Glomerular endothelial cell (primary cell): ENCODE results near the gene TMEM184B. TPM values are rescaled to one million over a fixed set of nuclear protein-coding genes. Genes with fewer than 3 reads are reported as not detected.

Experiments
- DNase-seq: peaks from one replicate; pipeline ENCODE4 v3.0.0-alpha.2; 2011; ENCODE audit warnings: low read depth, low spot score; ENCODE audit errors: extremely low read depth
- total RNA-seq: library from RNA; depleted of rRNA; stranded (reverse); fragments of >200 nt; gene quantifications from 2 replicates; pipeline ENCODE4 v1.2.3, GENCODE V29; 2015

Gene TMEM184B
- total RNA-seq, 1 donor from 2014 or later, result 165 TPM

DNA sequence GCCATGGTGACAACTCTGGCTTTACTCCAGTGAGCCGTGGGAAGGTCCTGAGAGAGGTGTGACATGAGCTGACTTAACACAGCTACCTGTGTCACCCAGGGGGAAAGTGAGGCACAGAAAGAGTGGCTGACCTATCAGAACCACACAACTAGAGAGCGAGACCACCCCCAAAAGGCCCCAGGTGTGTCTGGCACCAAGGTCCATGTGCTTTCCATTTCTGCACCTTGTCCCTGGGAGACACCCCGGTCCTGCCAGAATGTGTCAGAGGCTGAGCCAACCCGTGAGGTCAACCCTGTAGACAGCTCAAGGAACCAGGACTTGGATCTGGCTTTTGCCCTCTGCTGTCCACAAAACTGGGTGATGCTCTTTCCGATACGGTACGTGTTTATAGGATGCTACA is 61.3 kb downstream of the TMEM184B start:
- DNase-seq, result no peak

DNA sequence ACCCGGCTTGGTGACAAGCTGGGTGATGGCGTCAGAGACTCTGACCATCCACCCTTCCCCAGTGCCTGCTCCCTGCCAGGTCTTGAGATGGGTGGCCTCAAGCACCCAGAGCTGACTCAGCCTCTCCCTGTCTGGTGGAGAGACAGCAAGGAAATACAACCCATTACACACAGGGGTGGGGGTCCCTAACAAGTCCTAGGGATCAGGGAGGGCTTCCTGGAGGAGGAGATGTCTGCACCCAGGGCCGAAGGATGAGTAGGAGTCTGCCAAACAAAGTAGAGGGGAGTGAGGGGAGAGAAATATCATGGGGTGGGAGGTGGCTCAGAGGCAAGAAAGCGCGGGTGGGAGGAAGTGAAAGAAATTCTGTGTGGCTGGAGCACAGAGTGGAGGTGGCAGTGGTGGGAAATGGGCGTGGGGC is 64.2 kb downstream of the TMEM184B start:
- DNase-seq, result no peak

DNA sequence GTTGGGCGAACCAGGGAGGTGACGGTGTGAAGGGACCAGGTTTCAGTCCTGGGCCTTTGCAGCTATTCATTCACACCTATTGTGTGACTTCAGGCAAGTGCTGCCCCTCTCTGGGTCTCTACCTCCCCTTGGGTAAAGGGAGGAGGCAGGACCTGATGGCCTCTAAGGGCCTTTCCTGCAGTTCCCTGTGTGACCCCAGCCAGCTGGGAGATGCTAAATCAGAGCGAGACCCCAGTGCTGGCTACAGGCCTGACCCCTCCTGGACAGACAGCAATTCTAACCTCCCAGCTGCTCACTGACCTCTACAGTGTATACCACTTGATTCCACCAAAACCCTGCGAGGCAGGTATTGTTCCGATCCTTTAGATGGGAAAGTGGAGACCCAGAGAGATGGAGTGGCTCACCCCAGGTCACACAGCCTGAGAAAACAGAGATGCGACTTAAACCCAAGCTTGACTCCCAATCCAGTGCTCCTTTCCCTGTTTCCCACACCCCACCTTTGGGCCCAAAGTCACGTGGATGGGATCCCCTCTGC is 64.8 kb downstream of the TMEM184B start:
- DNase-seq, result no peak

DNA sequence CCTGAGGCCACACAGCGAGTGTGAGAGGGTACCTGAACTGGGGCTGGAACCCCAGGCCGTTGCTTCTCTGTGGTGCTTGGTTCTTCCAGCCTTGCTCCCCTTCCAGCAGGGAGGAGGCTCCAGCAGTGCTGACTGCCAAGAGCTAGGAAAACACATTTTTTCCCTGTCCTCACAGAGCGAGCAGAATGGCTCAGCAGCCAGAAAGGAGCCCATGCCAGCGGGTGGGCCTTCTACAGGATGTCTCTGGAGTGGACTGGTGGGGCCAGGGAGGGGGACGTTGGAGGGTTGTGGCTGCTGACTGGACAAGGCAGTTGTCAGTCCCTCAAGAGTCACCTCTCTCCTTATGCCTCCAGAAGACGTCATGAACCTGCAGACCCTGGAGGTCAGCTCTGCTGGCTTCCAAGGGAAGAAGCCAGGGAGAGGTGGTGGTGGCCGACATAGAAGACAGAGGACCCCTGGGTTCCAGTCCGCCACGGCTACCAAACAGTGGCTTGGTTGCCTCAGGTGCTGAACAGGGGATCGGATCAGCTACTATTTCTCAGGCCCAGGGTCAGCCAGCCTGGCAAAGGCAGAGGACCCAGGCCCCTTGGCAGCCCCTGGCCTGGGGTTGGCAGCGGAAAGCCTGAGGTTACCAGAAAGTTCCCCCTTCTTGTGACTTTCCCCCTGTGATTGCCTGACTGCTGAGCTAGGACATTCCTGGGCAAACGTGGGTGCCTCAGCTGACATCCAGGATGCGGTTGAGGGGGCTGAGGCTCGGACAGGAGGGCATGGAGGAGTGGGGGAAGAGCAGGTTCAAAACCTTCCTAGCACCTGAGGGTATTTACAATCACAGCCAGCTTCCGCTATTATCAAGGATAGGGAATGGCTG is 67.3 kb downstream of the TMEM184B start:
- no peak for DNase-seq

DNA sequence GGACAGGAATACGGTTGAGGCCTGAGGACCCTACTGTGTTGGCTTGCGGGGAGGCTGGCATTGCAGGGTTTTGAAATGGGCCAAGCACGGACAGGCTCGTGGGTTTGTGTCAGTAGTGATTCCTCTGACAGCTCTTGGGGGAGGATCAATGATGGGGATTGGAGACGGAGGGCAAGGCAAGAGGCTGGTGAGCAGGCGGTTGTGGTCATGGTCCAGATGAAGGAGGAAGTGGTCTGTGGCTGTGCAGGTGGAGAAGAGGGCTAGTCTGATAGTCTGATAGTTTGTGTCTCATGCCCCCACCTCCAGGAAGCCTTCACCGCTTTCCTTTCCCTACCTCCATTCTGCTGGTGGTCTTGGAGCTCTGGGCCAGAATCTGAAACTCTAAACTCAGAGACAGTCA is 68.0 kb downstream of the TMEM184B start:
- DNase-seq, result no peak

DNA sequence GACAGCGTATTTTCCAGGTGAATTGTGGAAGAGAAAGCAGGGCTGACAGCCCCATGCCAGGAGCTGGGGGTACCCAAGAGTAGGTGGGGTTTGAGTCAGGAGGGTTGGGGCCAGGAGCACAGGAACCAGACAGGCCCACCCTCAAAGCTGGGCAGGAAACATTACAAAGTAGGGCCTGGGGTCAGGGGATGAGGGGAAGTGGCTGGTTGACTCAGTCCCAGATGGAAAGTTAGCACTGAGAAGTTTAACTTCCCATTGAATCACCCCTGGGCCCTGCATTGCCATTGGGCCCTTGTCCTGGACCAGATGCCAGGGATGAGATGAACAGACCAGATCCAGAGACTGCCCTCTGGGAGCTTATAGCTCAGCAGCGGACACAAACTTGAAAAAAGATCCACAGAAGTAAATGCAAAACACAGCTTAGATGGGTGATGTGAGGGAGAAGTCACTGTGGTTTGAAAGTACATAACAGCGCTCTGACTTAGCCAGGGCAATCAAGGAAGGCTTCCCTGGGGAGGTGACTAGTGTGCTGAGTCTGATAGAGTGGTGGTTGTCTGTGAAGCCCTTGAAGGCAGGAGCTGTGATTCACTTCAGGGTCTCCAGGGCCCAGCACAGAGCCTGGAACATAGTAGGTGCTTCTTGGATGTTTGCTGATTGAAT is 68.8 kb downstream of the TMEM184B start:
- DNase-seq, result no peak

DNA sequence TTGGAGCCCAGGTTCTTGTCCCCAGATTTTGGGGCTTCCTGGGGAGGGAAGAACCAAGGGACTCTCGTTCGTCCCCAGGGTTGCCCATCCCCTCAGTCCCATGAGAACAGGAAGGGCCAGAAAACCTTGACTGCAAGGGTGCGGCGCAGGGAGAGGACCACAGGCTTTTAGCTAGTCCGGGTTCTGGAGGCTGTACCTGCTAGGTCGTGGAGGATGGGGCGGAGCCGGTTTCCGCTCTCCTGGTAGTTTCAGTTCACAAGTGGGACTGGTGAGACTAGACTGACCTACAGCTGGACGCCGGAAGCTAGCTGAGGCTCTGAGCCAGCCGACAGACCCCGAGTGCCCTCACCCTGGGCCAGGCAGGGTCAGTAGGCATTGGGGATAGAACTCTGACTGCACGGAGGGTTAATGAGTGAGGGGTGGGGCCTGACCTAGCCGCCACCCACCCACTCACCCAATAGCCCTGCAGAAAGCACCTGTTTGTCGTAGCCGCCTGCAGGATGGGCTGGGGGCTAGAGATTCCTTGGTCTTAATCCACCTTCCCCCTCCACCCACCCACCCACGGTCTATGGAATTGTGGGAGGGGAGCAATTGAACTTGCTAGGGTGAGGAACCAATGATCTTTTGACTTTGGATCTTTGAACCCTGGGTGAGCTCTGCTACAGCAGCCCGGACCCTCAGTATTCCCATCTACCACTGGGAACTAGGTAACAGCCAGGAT is 69.6 kb downstream of the TMEM184B start:
- DNase-seq, result no peak

DNA sequence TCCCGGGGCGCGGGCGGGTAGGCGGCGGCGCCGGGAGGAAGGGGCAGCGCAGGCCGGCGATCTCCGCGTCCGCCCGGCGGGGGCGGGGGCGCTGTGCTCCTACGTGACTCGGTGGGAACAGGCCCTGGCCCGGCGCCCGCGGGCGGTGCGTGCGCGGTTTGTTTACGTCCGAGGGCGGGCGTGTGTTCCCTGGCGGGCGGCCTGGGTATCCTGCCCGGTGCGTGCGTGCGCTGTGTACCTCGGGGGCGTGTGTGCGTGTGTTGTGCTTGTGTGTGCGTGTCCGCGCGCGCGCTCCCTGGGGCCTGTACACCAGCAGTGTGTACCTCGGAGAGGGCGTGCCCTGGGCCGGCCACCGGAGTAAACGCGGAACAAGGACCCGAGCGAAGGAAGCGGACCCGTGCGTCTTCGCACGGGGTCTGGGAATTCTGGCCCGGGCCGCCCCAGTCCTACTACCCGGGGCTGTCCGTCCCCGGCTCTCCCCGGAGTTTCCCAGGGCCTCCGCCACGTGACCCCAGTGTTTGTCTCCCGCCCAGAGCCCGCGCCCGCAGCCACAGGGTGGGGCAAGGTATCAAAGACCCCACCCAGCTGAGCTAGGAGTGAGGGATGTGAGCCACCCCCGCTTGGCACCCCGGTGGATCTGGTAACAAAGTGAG is 70.2 kb downstream of the TMEM184B start:
- DNase-seq, result no peak

DNA sequence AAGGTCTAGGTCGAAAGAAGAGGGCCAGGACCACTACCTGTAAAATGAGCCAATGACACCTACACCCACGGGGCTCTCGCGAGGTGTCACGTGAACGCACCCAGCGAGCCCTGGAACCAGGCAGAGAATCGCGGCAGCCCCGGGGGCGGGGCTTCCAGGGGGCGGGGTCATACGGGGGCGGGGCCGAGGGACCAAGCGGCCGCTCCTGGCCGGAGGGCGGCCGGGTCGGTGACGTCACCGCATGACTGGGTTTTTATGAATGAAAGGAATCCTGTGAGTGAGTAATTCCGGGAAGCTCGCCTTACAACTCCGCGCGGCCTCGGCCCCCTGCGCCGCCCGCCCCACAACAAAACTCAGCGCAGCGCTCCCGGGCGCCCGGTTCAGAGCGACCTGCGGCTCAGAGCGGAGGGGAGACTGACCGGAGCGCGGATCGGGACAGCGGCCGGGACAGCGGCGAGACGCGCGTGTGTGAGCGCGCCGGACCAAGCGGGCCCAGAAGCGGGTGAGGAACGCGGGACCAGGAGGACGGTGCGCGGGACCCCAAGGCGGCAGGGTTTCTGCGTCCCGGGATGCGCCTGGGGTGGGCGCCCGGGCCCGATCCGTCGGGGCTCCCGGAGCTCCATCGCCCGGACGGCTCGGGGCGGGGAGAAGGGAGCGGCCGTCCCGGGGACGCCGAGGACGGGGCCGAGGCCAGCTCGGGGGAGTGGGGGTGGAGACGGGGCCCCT is 70.9 kb downstream of the TMEM184B start, which contains the start of gene MAFF:
Gene MAFF, plus strand, starts transcription at position 284 of the 726 bp plus-strand sequence. CDS start 11,860 bp downstream, outside the sequence.
- DNase-seq, result no peak

DNA sequence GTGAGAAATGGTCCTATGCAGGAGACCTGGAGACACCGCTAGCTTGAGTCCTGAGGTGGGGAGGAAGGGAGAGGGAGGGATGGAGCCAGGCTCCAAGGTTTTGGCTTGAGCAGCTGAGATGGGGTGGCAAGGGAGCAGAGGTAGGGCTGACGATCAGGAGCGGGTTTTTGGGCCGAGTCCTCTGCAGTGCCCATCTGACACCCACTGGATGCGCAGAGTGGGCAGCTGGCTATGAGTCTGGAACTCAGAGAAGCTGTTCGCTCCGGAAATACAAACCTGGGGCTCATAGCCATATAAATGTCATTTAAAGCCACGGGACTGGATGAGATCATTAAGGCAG is 71.5 kb downstream of the TMEM184B start:
- no peak for DNase-seq

DNA sequence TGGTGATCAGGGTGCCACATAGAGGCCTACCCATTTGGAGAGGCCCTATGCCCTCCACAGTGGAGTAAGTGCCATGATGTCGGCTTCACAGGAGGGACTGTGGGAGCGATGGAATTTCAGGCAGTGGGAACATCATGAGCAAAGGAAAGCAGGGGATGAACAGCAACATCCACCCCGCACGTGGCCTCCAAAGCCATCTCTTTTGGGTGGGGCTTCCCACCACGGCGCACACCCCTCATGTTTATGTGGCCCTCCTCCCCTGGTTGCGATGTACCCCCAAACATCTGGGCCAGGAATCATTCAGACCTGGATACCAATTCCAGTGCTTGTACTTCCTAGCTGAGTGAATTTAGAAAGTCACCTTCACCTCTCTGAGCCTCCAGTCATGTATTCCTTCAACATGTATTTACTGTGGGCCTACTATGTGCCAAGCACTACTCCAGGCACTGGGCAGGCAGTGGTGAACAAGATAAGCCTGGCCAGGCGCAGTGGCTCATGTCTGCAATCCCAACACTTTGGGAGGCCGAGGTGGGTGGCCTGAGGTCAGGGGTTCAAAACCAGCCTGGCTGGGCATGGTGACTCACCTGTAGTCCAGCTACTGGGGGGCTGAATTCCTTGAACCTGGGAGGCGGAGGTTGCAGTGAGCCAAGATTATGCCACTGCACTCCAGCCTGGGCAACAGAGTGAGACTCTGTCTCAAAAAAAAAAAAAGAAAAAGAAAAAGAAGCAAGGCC is 72.8 kb downstream of the TMEM184B start:
- no peak for DNase-seq

DNA sequence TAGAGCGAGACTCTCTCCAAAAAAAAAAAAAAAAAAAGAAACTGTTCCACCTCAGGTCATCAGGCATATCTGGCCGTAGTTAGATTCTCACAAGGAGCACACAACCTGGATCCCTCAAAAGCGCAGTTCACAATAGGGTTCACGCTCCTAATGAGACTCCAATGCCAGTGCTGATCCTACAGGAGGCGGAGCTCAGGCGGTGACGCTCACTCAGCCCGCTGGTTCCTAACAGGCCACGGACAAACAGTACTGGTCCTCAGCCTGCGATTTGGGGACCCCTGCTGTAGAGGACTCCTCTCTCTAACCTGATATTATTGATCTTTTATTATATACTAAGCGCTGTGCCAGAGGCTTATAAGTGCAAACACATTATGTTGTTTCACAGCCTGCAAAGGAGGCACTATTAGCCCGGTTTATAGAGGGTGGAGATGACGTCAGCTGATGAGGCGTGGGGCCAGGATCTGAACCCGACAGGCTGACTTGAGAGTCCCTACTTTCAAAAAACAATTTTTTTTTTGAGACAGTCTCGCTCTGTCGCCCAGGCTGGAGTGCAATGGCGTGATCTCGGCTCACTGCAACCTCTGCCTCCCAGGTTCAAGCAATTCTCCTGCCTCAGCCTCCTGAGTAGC is 75.9 kb downstream of the TMEM184B start:
- DNase-seq, result no peak

DNA sequence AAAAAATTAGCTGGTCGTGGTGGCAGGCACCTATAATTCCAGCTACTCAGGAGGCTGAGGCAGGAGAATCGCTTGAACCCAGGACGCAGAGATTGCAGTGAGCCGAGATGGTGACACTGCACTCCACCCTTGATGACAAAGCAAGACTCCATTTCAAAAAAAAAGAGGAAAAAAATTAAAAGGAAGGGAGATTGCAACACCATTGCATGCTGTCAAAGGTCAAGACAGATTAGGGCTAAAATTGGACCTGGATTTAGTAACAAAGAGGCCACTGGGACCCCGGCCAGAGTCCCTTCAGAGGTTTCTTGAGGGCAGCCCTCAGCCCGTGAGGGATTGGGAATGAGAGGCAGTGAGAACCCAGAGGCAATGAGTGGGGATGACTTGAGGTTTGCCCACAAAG is 79.2 kb downstream of the TMEM184B start:
- DNase-seq, result no peak

DNA sequence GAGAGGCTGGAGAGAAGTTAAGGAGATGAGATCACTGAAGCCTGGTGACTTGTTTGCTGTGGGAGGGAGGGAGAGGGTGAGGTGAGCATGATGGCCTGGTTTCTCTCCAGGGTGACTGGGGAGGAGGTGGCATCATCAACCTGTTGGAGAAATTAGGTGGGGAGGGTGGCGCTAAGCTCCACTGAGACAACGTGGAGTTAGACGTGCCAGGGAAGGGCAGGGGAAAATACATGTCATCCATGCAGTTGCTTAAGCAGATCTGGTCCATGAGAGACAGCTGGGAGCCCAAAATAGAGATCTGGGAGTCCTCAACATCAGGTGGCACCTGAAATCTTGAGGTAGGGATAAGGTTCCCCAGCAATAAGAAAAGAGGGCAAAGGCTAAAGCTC is 80.3 kb downstream of the TMEM184B start:
- no peak for DNase-seq

DNA sequence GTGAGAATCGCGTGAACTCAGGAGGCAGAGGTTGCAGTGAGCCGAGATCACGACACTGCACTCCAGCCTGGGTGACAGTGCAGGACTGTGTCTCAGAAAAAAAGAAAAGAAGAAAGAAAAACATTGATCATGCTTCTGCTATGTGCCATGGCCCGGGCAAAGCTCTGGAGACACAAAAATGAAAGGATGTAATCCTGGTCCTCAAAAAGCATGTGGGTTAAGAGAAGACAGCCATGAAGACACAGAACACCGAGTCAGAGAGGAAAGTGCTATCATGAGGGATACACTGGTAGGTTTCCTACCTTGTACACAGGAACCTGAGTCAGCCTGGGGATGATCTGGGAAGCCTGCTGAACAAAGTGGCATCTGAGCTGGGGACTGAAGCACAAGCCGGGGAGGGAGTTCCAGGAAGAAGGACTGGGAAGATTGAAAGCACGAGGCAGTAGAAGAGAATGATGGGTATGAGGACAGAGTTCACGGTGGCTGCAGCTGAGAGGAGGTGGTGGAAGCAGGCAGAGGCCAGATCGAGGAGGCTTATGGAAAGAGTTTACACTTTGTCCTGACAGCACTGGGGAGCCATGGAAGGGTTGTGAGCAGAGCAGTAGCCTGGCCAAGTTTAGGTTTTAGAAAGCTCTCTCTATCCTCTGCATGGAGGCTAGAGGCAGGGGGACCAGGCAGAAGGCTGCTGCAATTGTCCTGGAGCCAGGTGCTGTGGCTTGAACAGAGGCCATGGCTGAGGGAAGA is 80.9 kb downstream of the TMEM184B start:
- DNase-seq, result no peak

DNA sequence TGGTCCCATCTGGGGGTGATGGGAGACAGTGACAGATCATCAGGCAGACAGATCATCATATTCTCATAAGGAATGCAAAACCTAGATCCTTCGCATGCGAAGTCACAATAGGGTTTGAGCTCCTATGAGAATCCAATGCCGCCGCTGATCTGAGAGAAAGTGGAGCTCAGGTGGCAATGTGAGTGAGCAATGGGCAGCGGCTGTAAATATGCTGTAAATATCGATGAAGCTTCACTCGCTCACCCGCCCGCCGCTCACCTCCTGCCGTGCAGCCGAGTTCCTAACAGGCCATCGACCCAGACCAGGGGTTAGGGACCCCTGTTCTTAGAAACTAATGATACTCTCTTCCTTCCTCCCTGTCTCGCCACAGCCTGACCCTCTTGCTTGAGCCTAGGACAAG is 81.8 kb downstream of the TMEM184B start:
- DNase-seq, result no peak

DNA sequence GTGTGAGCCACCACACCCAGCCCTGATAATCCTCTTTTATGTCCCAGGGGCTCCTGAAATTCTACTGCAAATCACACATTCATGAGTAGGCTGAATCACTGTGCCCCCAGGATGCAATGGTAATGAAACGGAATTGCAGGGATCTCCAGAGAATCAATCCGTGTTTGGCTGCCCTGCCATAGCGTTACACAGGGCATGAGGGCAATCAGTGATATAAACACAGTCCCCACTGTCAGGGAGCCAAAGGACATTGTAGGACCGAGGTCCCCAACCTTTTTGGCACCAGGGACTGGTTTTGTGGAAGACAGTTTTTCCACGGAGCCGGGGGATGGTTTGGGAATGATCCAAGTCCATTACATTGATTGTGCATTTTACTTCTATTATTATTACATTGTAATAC is 82.2 kb downstream of the TMEM184B start:
- DNase-seq, result no peak

DNA sequence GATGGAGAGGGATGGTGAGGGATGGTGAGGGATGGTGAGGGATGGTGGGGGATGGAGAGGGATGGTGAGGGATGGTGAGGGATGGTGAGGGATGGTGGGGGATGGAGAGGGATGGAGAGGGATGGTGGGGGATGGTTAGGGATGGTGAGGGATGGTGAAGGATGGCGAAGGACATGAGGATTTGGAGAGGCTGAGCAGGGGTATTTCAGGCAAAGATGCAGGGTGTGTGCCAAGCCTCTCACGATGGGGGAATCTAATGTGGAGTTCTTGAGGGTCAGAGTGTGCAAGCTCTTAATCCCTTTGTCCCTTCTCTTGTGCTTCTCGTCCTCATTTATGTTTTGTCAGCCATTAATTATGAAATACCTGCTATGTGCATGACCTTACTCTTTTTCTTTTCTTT is 83.7 kb downstream of the TMEM184B start:
- no peak for DNase-seq
